Heart right ventricle (tissue), 16 donors: ENCODE results near the gene CHSY1. TPM values are rescaled to one million over a fixed set of nuclear protein-coding genes. Genes with fewer than 3 reads are reported as not detected.

ENCODE experiments used
- ATAC-seq, 8 donors: fragments of 200-7000 bp; cut with Tn5 transposase; one replicate each; pipeline ENCODE4 v1.9.1; 2020; ENCODE audit warnings: mild to moderate bottlenecking in 8 of 8, moderate library complexity in 8 of 8, moderate number of reproducible peaks in 1 of 8
- DNase-seq, 2 donors: peaks; one replicate each; pipeline ENCODE4 v3.0.0-alpha.2; 2020
- H3K27ac ChIP-seq, 10 donors: fragments of 200-600 bp; sonication (generic) in 2 of 10; one replicate each; pipeline versions ENCODE4 v1.5.0 to v1.8.0; 2020 to 2022; ENCODE audit warnings: mild to moderate bottlenecking in 3 of 10
- H3K27me3 ChIP-seq, 7 donors: fragments of 200-600 bp; one replicate each; pipeline ENCODE4 v1.8.0; 2021 to 2022; ENCODE audit warnings: mild to moderate bottlenecking in 2 of 7
- H3K36me3 ChIP-seq, 9 donors: fragments of 200-600 bp; sonication (generic) in 1 of 9; one replicate each; pipeline versions ENCODE4 v1.5.0 to v1.8.0; 2020 to 2022; ENCODE audit warnings: mild to moderate bottlenecking in 2 of 9
- H3K4me1 ChIP-seq, 9 donors: fragments of 200-600 bp; sonication (generic) in 1 of 9; one replicate each; pipeline versions ENCODE4 v1.5.0 to v1.8.0; 2020 to 2022; ENCODE audit warnings: mild to moderate bottlenecking in 4 of 9
- H3K4me3 ChIP-seq, 10 donors: fragments of 200-600 bp; sonication (generic) in 2 of 10; one replicate each; pipeline versions ENCODE4 v1.5.0 to v1.8.0; 2020 to 2022; ENCODE audit warnings: mild to moderate bottlenecking in 7 of 10, moderate library complexity in 2 of 10
- H3K9me3 ChIP-seq, 11 donors: fragments of 200-600 bp in 10 of 11; sonication (generic) in 2 of 11; one replicate each; pipeline versions ENCODE4 v1.5.0 to v1.8.0; 2013 to 2022; ENCODE audit warnings: mild to moderate bottlenecking in 2 of 11, control low read depth in 1 of 11, moderate library complexity in 1 of 11
- CTCF ChIP-seq, 9 donors: fragments of 200-600 bp; sonication (generic) in 2 of 9; IDR thresholded peaks; one replicate each; pipeline versions ENCODE4 v1.5.0 to v1.8.0; 2021 to 2022; ENCODE audit warnings: antibody characterized with exemption in 9 of 9, mild to moderate bottlenecking in 5 of 9, moderate library complexity in 1 of 9
- WGBS, 2 donors: extraction: QIAGEN DNeasy Blood & Tissue Kit; methylation state at CpG; one replicate each; pipeline ENCODE4 v1.1.7; 2013; ENCODE audit warnings: inconsistent platforms in 1 of 2; 5-methylcytosine and 5-hydroxymethylcytosine counted together
- intact Hi-C, 10 donors: fragments of 100-400 bp; cut with DNase I; formaldehyde crosslinking; loops; one replicate each; pipeline versions ENCODE4 v1.11.1 to v1.14.2; 2022
- polyA plus RNA-seq, 2 donors: library from polyadenylated mRNA; stranded (reverse); fragments of 200-250 nt; gene quantifications; one replicate each; pipeline ENCODE4 v1.2.3, GENCODE V29; 2013
- total RNA-seq, 10 donors: library from RNA; stranded (reverse); fragmentation: NEBNext Ultra II Directional in 3 of 10; extraction: Animal tissue kit (Norgen Biotek cat#: 25700) in 3 of 10; gene quantifications; one replicate each; pipeline versions ENCODE4 v1.2.1 to v1.2.4, GENCODE V29; 2021 to 2023
- donor health status: Arrhythmogenic right ventricular cardiomyopathy.
- donor health status: ischemic (EF 13 %, LVEDD 7.1; RV severe dilation, severe dysfunction).
- donor health status: healthy with polysubstance abuse.
- donor health status: DM: no; HTN: yes; CAD: no.
- donor health status: DM: no; HTN: no; CAD: no.
- donor health status: ischemic (EF 25% LVEDD 6.9; RV normal size, moderate dysfunction).
- donor health status: ischemic (EF 25% LVEDD 5.7; RV mildly dilated, moderate dysfunction).
- donor health status: healthy.
- donor health status: DM: yes; HTN: yes; CAD: no.
- donor health status: Ischemic cardiomyopathy.
- donor health status: ischemic (EF 35%, LVEDD 5.7; RV mildly dilated, moderate dysfunction).
- donor health status: nonischemic (EF 11% LVEDD 7.7; RV severe dilation, severe dysfunction).
- donor health status: DM: yes; HTN: yes; CAD: no.
- donor health status: PGD.
- donor health status: ischemic (EF 29% LVEDD 5.4; RV normal size, mild dysfunction).
- donor health status: nonischemic (EF 23%, LVEDD 6.1; RV moderate dilation, normal function).

Gene CHSY1
- total and polyA plus RNA-seq, 12 donors = 6.9 to 35.1 (median 14.6) TPM

GRCh38 chr15:101198031-101198575 is 53.7 kb downstream of the CHSY1 start:
- H3K4me1 ChIP-seq = peaks cover 7 to 88% (median 55%) of the 10 kb centered on the region in 9 donors
- no peak for TF ChIP-seq CTCF (IDR thresholded peaks at IDR 0.05)
- H3K9me3 ChIP-seq = no peaks in the 10 kb centered on the region
- H3K27me3 ChIP-seq = no peaks in the 10 kb centered on the region
- ATAC-seq = no peak
- H3K27ac ChIP-seq = peak overlapping the region in 8 of 10 donors; percentile 17 to 85 (median 49)
- WGBS, 2 donors = 79% methylated on average over 16 of the region's 16 CpGs
- DNase-seq = no peak
- no peak overlapping the region for H3K4me3 ChIP-seq
- H3K36me3 ChIP-seq = no peaks in the 10 kb centered on the region
- intact Hi-C loops = loop anchor here in 2 of 10 donors (10.0 kb wide), 2 partner anchors 47 to 173 kb away; no protein-coding TSS in a partner anchor

- DNase-seq = no peak
- no peak for ATAC-seq
- Histone ChIP-seq H3K27ac (peak overlapping the region in 9 of 10 donors; percentile 11 to 96 (median 65)), H3K27me3 (no peaks in the 10 kb centered on the region), H3K9me3 (no peaks in the 10 kb centered on the region), H3K4me1 (peaks cover 3 to 89% (median 53%) of the 10 kb centered on the region in 9 donors), H3K4me3 (no peak overlapping the region), H3K36me3 (no peaks in the 10 kb centered on the region)
- TF ChIP-seq CTCF (IDR thresholded peaks at IDR 0.05) = no peak
- WGBS, 2 donors = 58 to 67% methylated on average over 8 of the region's 8 CpGs
- intact Hi-C loops = loop anchor here in 5 of 10 donors (5.0 to 10.0 kb wide), 4 partner anchors 50 to 170 kb away; partner anchors contain the start of gene CHSY1 (in 1 of the 5)
These were observed 57.2 kb downstream of the CHSY1 start for GRCh38 chr15:101194546-101195125.

GRCh38 chr15:101193806-101194545 is 57.9 kb downstream of the CHSY1 start:
- no peaks in the 10 kb centered on the region for H3K36me3 ChIP-seq
- WGBS, 2 donors = 69 to 82% methylated on average over 10 of the region's 10 CpGs
- intact Hi-C loops = loop anchor here in 5 of 10 donors (5.0 to 10.0 kb wide), 4 partner anchors 51 to 169 kb away; partner anchors contain the start of gene CHSY1 (in 1 of the 5)
- peaks cover 3 to 89% (median 57%) of the 10 kb centered on the region in 9 donors for H3K4me1 ChIP-seq
- peak overlapping the region; percentile 9 to 96 (median 67) for H3K27ac ChIP-seq
- peak overlapping the region in 8 of 10 donors; percentile 6 to 25 (median 15) for H3K4me3 ChIP-seq
- no peak for TF ChIP-seq CTCF (IDR thresholded peaks at IDR 0.05)
- DNase-seq = no peak
- H3K27me3 ChIP-seq = no peaks in the 10 kb centered on the region
- no peaks in the 10 kb centered on the region for H3K9me3 ChIP-seq
- ATAC-seq = peak in 3 of 8 donors; percentile 9 to 13 (median 9)

GRCh38 chr15:101193120-101193644 is 58.7 kb downstream of the CHSY1 start:
- Histone ChIP-seq H3K4me3 (peak overlapping the region in 6 of 10 donors; percentile 2 to 25 (median 16)), H3K9me3 (no peaks in the 10 kb centered on the region), H3K27me3 (no peaks in the 10 kb centered on the region), H3K27ac (peak overlapping the region; percentile 42 to 96 (median 67)), H3K36me3 (no peaks in the 10 kb centered on the region), H3K4me1 (peaks cover 3 to 89% (median 59%) of the 10 kb centered on the region in 9 donors)
- DNase-seq (peak; percentile 49 to 59), ATAC-seq (peak in 7 of 8 donors; percentile 50 to 77 (median 64))
- WGBS, 2 donors = 63 to 73% methylated on average over 17 of the region's 17 CpGs
- intact Hi-C loops = loop anchor here in 5 of 10 donors (5.0 to 10.0 kb wide), 4 partner anchors 52 to 168 kb away; partner anchors contain the start of gene CHSY1 (in 1 of the 5)
- TF ChIP-seq CTCF (IDR thresholded peaks at IDR 0.05) = no peak
